GM21723 (cell line): ENCODE data around the gene RP9.
"Not testable (repeated sequence)": the region's sequence is repeated elsewhere in the genome, so short reads cannot be mapped to it uniquely, and the experiment has no call there.

Experiments
- ATAC-seq: cut with Tn5 transposase; IDR thresholded peaks from one replicate; pipeline ENCODE4 v1.9.1; 2021; ENCODE audit warnings: mild to moderate bottlenecking, moderate library complexity; ENCODE audit not compliant: unreplicated experiment

The RP9 gene

DNA sequence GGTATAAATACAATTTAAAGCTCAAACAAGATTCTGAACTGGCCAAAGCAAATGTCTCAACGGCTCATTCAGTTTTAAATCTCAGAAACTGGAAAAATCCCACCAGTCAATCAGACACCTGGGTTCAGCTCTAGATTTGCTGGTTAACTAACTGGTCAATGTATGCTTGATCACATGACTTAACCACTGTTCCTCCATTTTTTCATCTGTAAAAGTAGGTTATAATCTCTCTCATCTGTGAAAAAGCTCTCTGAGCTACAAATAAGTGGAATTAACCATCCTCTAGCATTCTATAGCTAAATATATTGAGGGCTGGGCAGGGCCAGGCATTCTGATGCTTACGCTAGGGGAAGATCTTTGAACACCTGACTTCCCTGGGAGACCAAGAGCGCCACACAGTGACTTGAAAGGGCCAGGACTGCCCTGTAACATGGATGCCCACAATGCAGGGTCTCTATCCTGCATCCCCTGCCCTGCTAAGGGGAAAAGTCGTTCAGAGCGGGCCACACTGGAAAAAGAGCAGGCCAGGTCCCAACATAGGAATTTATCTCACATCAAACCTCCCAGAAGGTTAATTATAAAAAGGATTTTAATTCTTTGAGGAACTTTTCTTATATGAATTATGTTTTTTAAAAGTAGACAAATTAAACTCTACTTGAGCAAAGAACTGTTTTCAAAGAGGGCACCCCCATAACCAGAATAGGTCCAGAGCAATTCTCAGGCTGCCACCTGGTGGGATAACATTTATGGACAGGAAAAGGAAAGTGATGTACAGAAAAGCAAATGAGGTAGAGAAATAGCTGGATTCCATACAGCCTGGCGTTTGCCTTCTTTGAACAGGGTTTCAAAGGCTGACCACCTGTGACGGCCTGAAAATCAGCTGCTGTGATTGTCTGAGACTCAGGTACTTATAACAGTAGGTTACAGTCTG, 1.8 kb downstream of the RP9 start:
- ATAC-seq, result peak; percentile 37

DNA sequence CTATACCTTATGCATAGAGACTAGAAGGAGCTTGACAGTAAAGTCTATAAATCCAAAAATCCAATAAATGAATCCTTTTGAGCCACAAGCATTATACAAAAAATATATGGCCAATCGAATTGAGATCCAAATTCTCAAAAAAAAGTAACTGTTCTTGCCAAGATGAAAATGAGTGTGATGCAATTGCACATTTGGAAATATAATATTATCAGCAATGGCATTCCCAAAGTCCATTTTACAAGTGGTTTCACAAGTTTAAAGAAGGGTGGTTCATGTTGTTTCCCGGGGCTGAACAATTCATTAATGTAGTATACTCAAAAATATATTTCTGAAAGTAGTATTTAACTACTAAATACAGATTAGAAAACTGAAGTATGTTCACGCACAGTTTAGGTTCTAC, 7.3 kb downstream of the RP9 start:
- no peak for ATAC-seq

- no peak for ATAC-seq
These were observed 8.4 kb downstream of the RP9 start for GRCh38 chr7:33100770-33101169.

- no peak for ATAC-seq
These were observed 9.9 kb downstream of the RP9 start for GRCh38 chr7:33099154-33099940.

DNA sequence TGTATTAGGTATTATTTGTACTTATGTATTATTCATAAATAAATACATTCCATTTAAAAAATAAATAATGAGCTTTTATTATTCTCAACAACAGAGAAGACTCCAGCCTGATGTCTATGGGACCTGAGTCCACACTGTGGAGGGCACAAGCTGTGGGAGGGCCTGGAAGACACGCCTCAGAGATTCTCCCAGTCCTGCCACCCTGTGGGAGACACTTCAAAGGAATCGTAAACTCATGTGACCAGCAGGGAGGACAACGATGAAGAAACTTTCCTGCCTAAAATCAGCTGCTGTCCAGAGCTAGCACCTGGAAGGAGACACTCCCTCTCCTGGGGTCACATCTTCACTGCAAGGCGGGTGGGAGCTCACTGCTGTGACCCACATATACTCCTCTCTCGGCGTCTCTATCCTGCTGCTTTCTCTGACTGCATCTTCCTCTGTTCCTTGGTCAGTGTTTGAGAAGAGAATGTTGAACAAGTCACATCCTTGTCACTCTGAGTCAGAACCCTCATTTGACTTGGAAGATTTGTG, 14.4 kb downstream of the RP9 start:
- ATAC-seq, result not testable (repeated sequence)

DNA sequence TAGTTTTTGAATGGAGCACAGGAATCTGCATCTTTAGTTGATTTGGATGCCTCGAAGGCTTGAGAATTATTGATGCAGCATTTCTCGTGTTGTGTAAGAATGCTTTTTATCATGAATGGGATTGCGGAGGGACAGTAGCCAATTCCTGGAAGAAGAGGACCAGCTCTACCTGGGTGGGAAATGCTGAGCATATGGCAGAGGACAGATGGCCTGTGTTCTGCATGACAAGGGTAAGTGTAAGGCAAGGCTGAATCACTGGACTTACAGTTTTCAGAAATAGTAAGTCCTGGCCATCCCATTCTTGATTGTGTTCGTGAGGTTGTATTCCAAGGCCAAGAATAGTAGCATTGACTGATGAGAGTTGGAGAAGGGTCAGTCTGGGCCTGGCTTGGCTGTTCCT, 15.9 kb downstream of the RP9 start:
- no peak for ATAC-seq

DNA sequence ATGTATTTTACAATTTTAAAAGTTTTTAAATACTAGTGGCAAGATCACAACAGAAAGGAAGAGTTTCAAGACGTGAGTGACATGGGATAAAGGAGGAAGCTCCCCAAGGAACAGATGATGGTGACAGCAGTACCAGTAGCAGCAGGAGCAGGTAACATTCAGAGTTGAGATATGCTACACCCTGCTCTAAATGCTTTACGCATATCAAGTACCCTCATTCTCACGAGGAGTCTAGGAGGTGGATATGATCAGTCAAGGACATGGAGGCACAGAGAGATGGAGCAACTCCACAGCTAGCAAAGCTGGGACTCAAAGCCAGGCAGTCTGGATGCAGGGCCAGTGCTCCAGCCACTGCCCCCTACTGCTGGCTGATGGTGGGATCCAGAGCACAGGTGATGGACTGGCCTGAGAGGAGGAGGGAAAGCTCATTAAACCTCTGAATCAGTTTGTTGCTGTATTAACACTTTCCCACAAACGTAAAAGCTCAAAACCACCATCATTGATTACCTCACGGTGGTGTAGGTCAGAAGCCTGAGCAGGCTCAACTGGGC, 17.5 kb downstream of the RP9 start:
- no peak for ATAC-seq

GRCh38 chr7:33091111-33091531, 18.1 kb downstream of the RP9 start:
- no peak for ATAC-seq

- ATAC-seq, result no peak
These were observed 20.1 kb downstream of the RP9 start for GRCh38 chr7:33089142-33089541.

DNA sequence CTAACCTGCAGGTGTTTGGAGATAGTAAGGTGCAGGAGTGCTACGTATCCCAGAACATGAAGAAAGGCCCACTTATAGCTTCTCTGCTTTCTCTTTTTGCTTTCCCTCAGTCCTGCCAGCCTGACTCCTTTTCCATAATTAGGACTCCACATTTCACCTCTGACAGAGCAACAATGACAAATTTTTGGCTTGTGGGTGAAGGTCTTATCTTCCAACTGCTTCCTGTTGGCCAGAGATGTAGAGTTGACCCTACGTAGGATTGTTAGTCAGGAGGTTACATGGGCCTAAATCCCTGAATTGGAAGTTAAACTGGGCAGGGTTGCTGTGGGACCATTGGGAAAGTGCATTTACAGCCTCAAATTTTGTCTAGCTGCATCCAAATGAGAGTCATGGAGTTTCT, 21.3 kb downstream of the RP9 start:
- ATAC-seq, result no peak

GRCh38 chr7:33087356-33087755, 21.8 kb downstream of the RP9 start:
- no peak for ATAC-seq

- no peak for ATAC-seq
These were observed 29.2 kb downstream of the RP9 start for GRCh38 chr7:33079763-33080690.

DNA sequence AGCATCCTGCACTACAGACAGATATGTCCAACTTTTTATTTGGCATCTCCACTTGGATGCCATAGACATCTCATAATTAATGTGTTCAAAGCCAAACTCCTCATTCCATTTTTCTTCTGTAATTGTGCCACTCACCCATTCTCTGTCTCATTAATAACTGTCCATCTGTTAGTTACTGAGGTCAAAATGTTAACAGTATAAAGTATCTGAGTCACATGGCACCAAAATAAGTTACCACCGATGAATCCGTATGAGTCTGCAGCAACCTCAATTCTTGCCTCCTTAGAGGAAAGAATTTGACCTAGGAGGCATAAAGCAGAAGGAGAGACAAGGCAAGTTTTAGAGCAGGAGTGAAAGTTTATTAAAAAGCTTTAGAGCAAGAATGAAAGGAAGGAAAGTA, 30.1 kb downstream of the RP9 start:
- ATAC-seq, result no peak

GRCh38 chr7:33076737-33077136, 32.5 kb downstream of the RP9 start:
- no peak for ATAC-seq

DNA sequence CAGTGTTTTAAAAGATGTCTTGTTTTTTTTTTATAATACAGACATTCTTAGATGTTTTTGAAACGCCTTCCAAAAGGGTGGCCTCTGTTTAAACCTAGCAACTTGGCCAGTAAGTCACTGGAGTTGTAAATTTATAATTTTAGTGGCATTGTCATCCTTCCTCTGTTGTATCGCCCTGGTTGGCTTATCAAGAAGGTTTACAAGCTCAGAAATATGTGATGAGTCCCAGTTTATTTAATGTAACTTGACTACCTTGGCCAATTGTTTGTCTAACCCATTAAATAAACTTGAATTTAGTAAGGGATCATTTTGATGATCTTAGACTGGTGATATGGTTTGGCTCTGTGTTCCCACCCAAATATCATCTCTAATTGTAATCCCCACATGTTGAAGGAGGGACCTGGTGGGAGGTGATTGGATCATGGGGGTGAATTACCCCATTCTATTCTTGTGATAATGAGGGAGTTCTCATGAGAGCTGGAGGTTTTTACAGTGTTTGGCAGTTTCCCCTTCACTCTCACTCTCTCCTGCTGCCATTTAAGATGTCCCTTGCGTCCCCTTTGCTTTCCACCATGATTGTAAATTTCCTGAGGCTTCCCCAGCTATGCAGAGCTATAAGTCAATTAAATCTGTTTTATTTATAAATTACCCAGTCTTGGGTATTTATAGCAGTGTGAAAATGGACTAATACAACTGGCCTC, 33.2 kb downstream of the RP9 start:
- no peak for ATAC-seq

GRCh38 chr7:33073243-33073642, 36.0 kb downstream of the RP9 start:
- ATAC-seq, result no peak

DNA sequence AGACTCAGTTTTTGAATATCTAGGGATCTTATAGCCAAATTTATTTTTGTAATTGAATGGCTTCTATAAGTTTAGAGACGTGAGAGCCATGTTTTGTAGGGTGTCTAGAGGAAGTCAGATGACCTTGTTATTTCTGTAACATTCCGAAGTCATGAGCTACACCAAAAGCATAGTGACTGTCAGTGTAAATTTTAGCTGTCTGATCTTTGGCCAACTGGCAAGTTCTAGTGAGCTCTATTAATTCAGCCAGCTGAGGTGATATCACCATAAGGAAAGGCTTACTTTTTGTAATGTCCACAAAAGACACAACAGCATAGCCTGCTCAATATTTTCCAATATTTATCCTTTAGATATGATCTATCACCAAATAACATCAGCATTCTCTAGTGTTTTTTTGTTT, 36.7 kb downstream of the RP9 start:
- no peak for ATAC-seq

- no peak for ATAC-seq
These were observed 38.4 kb downstream of the RP9 start for GRCh38 chr7:33070831-33071230.

- no peak for ATAC-seq
These were observed 38.9 kb downstream of the RP9 start for GRCh38 chr7:33070277-33070676.

DNA sequence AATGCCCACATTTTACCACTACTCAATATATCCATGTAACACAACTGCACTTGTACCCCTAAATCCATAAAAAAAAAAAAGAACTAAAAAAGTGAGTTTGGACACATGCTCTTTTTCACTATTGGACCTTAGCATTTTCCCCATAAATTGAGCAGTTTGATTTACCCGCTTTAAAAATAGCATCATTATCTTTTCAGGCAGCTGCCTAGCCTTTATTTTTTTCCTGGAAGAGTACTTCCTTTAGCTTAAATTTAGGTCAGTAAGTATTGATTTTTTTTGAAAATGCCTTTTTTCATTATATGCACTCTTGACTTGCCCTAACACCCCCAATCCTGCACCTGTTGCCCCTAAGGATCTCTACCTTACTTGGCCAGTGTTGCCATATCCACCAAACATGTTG, 41.3 kb downstream of the RP9 start:
- ATAC-seq, result no peak
